Occipital lobe (tissue), 2 donors: ENCODE data around the gene CAB39L. TPM values are rescaled to one million over a fixed set of nuclear protein-coding genes. Genes with fewer than 3 reads are reported as not detected.

Source experiments
- DNase-seq: peaks from one replicate; lab custom pipeline; 2025; lab: John Stamatoyannopoulos, UW
- total RNA-seq: library from RNA; depleted of rRNA; stranded (reverse); fragments of >200 nt; gene quantifications from one replicate; pipeline ENCODE4 v1.2.3, GENCODE V29; 2014

The CAB39L gene
- total RNA-seq = 36.5 TPM

- DNase-seq = peak; percentile 100
Measured at GRCh38 chr13:49443704-49444523, at the start of gene CAB39L, which contains the start of gene SETDB2. Gene CAB39L, minus strand, starts transcription at chr13:49444064. Its CDS starts 61,154 bp downstream, at chr13:49382910. Gene SETDB2, plus strand, starts transcription at chr13:49444274. Its CDS starts 7,620 bp downstream, at chr13:49451894.

GRCh38 chr13:49488563-49488962 lies 44.7 kb upstream of the CAB39L start:
- DNase-seq = no peak

DNA sequence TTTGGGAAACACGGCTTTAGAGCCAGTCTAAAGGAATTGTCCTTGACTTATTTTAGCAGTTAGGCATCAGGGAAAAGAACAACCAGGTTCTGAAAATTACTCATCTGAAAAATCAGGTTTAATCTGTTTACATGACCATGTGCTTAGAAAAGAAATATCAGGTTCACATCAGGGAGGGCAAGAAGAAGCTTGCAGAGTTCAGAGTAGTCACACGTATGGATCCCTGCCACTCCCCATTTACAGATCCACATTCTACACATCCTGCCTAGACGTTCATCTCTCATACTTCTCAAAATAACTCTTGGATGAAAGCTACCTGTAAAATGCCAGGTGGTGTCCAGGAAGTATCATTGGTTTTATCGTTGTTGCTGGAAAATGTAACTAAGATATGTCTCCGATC lies 37.9 kb upstream of the CAB39L start:
- DNase-seq = no peak

GRCh38 chr13:49476529-49476928 lies 32.7 kb upstream of the CAB39L start:
- DNase-seq = no peak

GRCh38 chr13:49472186-49472585 lies 28.3 kb upstream of the CAB39L start:
- DNase-seq = no peak

DNA sequence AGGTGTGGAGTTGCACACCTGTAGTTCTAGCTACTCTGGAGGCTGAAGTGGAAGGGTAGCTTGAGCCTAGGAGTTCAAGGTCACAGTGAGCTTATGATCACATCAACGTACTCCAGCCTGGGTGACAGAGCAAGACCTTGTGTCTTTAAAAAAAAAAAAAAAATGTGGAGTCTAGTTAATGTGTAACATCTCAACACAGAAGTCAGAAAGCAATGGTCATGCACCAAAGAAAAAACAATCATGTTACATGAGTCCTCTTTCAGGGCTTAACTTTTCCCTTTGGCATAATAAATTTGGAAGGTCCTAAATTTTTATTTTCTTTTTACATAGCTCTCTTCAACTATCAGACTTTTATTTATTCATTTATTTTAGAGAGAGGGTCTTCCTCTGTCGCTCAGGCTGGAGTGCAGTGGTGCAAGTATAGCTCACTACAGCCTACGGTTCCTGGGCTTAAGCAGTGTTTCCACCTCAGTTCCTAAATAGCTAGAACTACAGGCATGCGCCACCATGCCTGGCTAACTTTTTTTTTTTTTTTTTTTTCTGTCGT lies 22.5 kb upstream of the CAB39L start:
- DNase-seq = no peak

- DNase-seq = no peak
Measured at GRCh38 chr13:49464621-49465325, 20.9 kb upstream of the CAB39L start.

DNA sequence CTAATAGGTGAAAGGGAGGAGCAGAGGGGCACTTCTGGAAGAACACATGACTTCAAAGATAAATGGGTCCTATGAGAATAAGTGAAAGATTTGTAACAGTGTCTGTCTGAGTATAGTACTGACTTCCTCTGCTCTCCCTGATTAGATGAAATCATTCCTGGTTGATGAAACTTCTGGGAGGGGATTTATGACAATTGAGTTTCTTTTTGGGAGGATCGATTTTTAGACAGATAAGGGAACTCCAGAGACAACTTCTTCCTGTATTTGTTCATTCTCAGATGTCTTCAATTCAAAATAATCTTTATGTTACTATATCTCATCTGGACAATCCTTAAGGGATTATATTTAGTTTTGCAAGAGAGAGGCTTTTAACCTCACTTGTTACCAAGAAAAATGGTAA lies 20.2 kb upstream of the CAB39L start:
- no peak for DNase-seq

DNA sequence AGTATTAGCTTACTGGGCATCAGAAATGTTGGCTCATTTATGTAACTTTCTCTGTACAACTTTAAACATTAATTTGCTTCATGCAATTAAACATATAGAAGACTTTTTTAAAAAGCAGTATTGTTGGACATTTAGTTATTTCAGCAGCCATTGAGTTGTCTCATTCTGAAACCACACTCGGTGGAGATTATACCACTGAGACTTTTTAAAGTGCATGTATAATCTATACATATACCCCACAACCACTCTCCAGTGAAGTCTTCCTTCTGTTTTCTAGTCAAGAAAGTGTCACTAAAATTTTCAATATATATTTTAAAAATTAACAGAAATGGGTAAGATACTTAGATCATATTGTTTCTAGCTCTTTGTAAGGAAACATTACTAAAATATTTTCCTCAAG lies 15.7 kb upstream of the CAB39L start:
- DNase-seq = no peak

DNA sequence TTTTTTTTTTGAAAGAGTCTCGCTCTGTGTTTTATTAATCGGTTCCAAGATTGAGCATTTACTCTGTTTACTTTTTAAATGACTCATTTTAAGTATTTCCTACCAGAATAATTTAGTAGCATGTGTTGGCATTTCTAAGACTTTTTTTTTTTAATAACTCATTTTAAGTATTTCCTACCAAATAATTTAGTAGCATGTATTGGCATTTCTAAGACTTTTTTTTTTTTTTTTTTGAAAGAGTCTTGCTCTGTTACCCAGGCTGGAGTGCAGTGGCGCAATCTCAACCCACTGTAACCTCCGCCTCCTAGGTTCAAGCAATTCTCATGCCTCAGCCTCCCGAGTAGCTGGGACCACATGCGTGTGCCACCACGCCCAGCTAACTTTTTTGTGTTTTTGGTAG lies 13.4 kb upstream of the CAB39L start:
- DNase-seq = no peak

DNA sequence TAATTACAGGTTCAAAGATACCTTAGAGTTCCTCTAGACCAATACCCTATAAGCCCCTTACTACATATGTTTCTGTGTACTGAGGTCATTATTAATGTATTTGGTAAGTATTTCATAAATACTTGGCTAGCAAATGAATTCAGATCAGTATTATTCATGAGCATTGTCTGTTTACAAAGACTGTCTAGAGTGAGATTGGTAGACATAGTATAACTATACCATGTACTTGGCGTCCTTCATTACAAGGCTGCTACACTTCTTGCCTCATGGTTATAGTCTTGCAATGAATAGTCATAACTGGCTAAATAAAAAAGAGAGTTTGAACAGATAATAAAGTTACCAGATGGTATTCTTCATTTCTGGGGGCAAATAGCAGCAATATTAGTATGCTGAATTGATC lies 12.3 kb upstream of the CAB39L start:
- DNase-seq = no peak

DNA sequence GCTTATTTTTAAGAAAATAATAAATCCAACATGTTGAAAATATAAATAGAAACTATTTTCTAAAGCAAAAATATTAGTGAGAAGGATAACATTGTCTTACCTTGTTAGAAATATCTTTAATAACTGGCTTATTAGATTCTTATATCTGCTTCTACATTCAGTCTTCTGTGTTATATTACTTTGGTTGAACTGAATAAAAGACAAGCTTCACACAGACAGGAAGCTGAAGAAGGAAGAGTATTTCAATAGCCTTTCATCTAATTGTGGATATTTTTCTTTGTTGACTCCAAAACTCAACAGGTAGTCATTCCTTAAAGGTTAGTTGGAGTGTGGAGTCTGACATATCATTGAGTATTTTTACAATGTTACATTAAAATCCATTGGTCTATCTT lies 11.1 kb upstream of the CAB39L start:
- DNase-seq = no peak

DNA sequence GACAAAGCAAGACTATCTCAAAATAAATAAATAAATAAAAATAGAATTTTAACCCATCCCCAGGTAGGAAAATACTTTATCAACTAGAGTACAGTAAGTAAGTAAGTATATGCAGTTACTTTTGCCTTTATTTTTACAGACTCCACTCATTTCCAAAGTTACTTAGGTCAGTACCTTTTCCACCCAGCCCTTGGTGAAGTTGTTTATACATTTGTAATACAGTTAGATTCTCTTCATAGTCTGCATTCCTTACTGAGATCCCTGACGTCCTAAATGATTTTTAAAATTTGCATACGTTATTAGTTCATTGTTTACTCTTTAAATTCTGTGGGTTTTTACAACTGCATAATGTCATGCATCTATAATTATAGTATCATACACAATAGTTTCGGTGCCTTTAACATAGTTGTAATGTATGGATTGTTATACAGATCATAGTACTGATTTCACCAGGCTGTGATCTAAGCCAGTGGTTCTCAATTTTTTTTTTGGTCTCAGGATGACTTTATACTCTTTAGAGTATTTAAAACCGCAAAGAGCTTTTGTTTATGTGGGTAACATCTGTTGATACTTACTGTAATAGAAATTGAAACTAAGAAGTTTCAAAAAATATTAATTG lies 10.6 kb upstream of the CAB39L start:
- no peak for DNase-seq

DNA sequence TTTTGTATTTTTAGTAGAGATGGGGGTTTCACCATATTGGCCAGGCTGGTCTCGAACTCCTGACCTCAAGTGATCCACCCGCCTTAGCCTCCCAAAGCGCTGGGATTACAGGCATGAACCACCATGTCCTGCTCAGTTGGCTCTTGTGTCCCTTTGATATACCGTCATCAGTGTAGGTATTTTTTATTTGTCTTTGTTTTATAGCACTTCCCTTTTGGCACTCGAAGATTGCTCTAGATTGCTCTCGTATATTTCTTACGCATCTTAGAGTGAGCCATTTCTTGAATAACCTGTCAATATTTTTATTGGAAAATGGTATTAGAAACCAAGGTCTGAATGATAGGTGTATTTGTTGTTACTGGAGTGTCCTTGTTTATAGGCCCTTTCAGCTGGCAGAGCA lies 9.6 kb upstream of the CAB39L start:
- no peak for DNase-seq

DNA sequence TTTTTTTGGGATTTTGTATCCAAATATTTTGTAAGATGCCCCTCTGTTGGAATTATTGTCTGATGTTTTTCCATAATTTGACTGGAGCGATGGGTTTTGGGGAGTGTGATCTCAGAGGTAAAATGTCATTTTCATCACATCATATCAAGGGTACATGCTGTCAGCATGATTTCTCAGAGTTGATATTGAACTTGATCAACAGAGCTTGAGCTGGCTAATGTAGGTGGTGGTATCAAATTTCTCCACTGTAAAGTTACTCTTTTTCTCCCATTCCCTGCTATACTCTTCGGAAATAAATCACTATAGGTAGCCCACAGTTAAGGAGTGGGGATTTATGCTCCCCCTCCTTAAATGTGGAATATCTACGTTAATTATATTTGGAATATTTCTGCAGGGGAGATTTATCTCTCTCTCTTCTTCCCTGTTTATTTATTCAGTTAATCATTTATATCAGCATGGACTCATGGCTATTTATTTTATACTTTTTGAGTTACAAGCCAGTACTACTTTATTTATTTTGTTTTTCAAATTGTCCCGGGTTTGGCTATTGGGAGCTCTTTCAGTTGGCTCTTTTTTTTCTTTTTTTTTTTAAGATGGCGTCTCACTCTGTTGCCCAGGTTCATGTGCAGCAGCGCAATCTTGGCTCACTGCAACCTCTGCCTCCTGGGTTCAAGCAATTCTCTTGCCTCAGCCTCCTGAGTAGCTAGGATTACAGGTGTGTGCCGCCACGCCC lies 9.0 kb upstream of the CAB39L start:
- DNase-seq = no peak

- no peak for DNase-seq
Measured at GRCh38 chr13:49450105-49450819, 6.4 kb upstream of the CAB39L start.

GRCh38 chr13:49448753-49449152 lies 4.9 kb upstream of the CAB39L start:
- DNase-seq = no peak

DNA sequence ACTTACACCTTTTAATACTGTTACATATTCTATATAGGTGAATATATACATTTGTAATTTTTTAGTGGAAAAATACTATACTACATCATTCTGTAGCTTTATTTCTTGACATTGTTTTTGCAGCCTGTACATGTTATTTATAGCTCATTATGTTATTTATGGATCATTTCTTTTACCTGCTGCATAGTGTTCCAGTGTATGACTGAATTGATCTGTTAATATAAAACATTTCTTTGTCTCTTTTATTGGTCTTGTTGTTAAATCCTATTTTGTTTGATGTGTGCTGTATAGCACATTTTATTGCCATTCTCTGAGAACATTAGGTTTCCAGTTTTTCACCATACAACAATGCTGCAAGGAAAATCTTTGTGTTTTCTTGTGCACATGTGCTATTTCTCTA lies 2.6 kb upstream of the CAB39L start:
- no peak for DNase-seq

DNA sequence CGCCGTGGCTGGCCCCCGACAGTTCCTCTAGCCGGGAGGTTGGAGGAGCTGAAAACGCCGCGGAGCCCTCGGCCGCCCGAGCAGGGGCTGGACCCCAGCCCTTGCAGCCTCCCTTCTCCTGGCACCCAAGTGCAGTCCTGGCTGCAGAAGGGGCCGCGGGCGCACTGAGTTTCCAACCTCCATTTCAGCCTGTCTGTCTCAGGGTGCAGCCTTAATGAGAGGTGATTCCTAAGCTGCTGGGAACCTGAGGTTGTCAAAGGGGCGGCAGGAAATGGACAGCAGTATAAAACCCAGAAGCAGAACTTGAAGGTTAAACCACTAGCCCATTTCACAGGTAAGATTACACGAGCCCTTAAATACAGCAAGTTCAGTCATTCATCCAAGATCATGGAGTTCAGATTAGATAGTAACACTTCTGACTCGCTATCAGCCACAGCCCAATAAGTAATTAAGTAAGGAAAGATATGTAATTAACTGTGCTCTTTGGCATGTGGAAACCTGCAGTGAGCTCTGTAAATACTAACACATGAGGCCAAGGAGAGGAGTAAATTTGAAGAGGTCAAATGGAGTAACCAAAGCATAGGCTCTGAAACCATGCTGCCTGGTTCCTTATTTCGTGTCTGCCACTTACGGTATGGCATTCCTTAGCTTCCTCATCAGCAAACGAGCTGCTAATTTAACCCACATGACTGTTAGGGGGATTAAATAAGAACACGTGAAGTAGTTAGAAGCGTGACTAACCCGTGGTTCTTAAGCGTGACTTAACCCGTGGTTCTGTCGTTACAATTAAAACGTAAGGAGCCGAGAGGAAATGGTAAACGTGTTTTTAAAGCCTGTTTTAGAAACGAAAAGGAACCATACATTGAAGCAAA lies 896 bp upstream of the CAB39L start:
- no peak for DNase-seq

- DNase-seq = peak; percentile 46
Measured at GRCh38 chr13:49443357-49443703, 534 bp downstream of the CAB39L start.
